HFFc6 (cell line): Measurements from ENCODE around the gene SDK2. TPM values are rescaled to one million over a fixed set of nuclear protein-coding genes. Genes with fewer than 3 reads are reported as not detected.

ENCODE experiments used
- DNase-seq: peaks from one replicate; pipeline ENCODE4 v3.0.0-alpha.2; 2018
- H3K27ac Mint-ChIP-seq: 2 replicates; pipeline ENCODE4 v1.8.0; 2020; ENCODE audit warnings: mild to moderate bottlenecking, mixed read lengths
- H3K27me3 Mint-ChIP-seq: 2 replicates; pipeline ENCODE4 v1.8.0; 2021; ENCODE audit warnings: mild to moderate bottlenecking, moderate library complexity, mixed read lengths; ENCODE audit not compliant: insufficient read depth
- H3K36me3 Mint-ChIP-seq: 2 replicates; pipeline ENCODE4 v1.8.0; 2021; ENCODE audit warnings: low read depth, mixed read lengths
- H3K4me1 Mint-ChIP-seq: 2 replicates; pipeline ENCODE4 v1.8.0; 2020; ENCODE audit warnings: low read depth, mixed read lengths
- H3K4me3 Mint-ChIP-seq: 2 replicates; pipeline ENCODE4 v1.8.0; 2020; ENCODE audit warnings: mild to moderate bottlenecking, moderate library complexity, mixed read lengths
- H3K9me3 Mint-ChIP-seq: 2 replicates; pipeline ENCODE4 v1.8.0; 2020; ENCODE audit warnings: mild to moderate bottlenecking, mixed read lengths
- CTCF ChIP-seq: fragments of 200-600 bp; sonication (generic); IDR thresholded peaks from 2 replicates; pipeline ENCODE4 v1.5.0; 2021; ENCODE audit warnings: antibody characterized with exemption, mild to moderate bottlenecking
- total RNA-seq, 6 experiments: library from RNA; stranded (reverse); fragmentation: NEBNext Ultra II Directional; extraction: Animal tissue kit (Norgen Biotek cat#: 25700); gene quantifications; 2 replicates in 1 of 6; 3 replicates in 5 of 6; pipeline ENCODE4 v1.2.3, GENCODE V29; 2021

The SDK2 gene
- total RNA-seq, 6 experiments from 2014 or later = 0.03 TPM; not detected in 4

- Mint-ChIP-seq H3K4me1 (peaks cover 9% of the 10 kb centered on the region; the same call in 1 of the 2 replicates), H3K36me3 (no peaks in the 10 kb centered on the region), H3K27ac (no peak overlapping the region), H3K9me3 (no peaks in the 10 kb centered on the region), H3K27me3 (peaks cover 9% of the 10 kb centered on the region), H3K4me3 (no peak overlapping the region)
- DNase-seq = no peak
- TF ChIP-seq CTCF = no peak
Measured at GRCh38 chr17:73347351-73347750, 296.9 kb downstream of the SDK2 start.

- no peaks in the 10 kb centered on the region for H3K9me3 Mint-ChIP-seq
- peaks cover 14% of the 10 kb centered on the region; the same call in 1 of the 2 replicates for H3K4me1 Mint-ChIP-seq
- H3K36me3 Mint-ChIP-seq = no peaks in the 10 kb centered on the region
- H3K27me3 Mint-ChIP-seq = peaks cover 7% of the 10 kb centered on the region
- TF ChIP-seq CTCF = no peak
- no peak overlapping the region for H3K27ac Mint-ChIP-seq
- DNase-seq = no peak
- no peak overlapping the region for H3K4me3 Mint-ChIP-seq
Measured at GRCh38 chr17:73346501-73347162, 297.6 kb downstream of the SDK2 start.

GRCh38 chr17:73343739-73344454 is 300.3 kb downstream of the SDK2 start:
- H3K36me3 Mint-ChIP-seq = no peaks in the 10 kb centered on the region
- no peak overlapping the region for H3K4me3 Mint-ChIP-seq
- no peak for TF ChIP-seq CTCF
- H3K27me3 Mint-ChIP-seq = peaks cover 3% of the 10 kb centered on the region
- no peak for DNase-seq
- no peak overlapping the region for H3K27ac Mint-ChIP-seq
- peaks cover 27% of the 10 kb centered on the region for H3K4me1 Mint-ChIP-seq
- no peaks in the 10 kb centered on the region for H3K9me3 Mint-ChIP-seq

GRCh38 chr17:73343168-73343634 is 301.0 kb downstream of the SDK2 start:
- Mint-ChIP-seq H3K9me3 (no peaks in the 10 kb centered on the region), H3K27me3 (peaks cover 3% of the 10 kb centered on the region), H3K4me1 (peaks cover 31% of the 10 kb centered on the region), H3K27ac (no peak overlapping the region), H3K4me3 (peak overlapping the region; percentile 37; the same call in 1 of the 2 replicates), H3K36me3 (no peaks in the 10 kb centered on the region)
- DNase-seq = no peak
- TF ChIP-seq CTCF = no peak

GRCh38 chr17:73342541-73343167 is 301.6 kb downstream of the SDK2 start:
- Mint-ChIP-seq H3K27me3 (peaks cover 3% of the 10 kb centered on the region), H3K36me3 (no peaks in the 10 kb centered on the region), H3K4me3 (peak overlapping the region; percentile 37; the same call in 1 of the 2 replicates), H3K27ac (no peak overlapping the region), H3K4me1 (peaks cover 37% of the 10 kb centered on the region), H3K9me3 (no peaks in the 10 kb centered on the region)
- TF ChIP-seq CTCF = peak; percentile 15; the same call in 1 of the 2 replicates
- no peak for DNase-seq
